ENCODE measurements around the gene EMILIN3. TPM values are rescaled to one million over a fixed set of nuclear protein-coding genes. Genes with fewer than 3 reads are reported as not detected.
A peak's percentile ranks its signal among the peaks of the same experiment; 100 is the strongest.

Gene EMILIN3
- total RNA-seq, 1 experiment from 2014 or later = 0.24 TPM

DNA sequence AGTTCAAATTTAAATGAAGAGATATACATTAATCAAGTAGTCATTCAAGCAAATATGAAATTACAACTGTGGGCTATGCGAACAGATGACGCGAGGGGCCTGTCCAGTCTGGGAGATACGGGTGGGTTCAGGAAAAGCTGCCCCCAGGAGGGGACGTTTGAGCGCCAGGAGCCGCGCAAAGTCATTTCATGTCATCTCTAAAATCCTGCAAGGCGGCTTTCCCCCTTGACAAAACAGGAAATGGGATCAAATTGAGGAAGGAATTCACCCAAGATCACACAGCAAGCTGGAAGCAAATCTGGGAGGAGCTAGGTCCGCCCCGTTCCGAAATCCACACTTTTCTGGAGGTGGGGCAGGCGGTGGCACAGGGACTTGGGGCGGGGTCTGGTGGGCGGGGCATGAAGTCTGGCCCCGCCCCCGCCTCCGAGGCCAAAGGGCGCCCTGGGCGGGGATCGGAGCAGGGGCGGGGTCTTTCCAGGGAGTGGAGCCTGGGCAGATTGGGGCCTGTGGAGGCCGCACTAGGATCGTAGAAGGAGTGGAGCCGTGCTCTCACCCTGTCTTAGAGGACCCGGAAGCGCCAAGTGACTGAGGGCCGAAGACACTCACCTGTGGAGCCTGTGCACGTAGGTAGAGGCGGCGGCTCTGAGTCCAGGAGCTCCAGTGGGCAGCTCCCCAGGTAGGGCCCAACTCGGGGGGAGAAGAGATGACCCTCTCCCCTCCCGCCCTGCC is 26.1 kb downstream of the EMILIN3 start, which contains the start of gene LPIN3:
Gene LPIN3, plus strand, starts transcription at position 495 of the 729 bp plus-strand sequence. CDS start 4,983 bp downstream, outside the sequence.
- peak; percentile 90 for DNase-seq (ENCODE audit: low read depth, low spot score)

GRCh38 chr20:41339957-41340326 is 26.7 kb downstream of the EMILIN3 start:
- in situ Hi-C loops (cut with HindIII; ENCODE audit: low pct_unique_long_range_greater_than_20kb, low sequenced_read_pairs) = no loop called here

More for the DNA sequence above, 26.1 kb downstream of the EMILIN3 start, which contains the start of gene LPIN3:
- in situ Hi-C loops (cut with HindIII; ENCODE audit: low pct_unique_long_range_greater_than_20kb, low sequenced_read_pairs) = no loop called here

DNA sequence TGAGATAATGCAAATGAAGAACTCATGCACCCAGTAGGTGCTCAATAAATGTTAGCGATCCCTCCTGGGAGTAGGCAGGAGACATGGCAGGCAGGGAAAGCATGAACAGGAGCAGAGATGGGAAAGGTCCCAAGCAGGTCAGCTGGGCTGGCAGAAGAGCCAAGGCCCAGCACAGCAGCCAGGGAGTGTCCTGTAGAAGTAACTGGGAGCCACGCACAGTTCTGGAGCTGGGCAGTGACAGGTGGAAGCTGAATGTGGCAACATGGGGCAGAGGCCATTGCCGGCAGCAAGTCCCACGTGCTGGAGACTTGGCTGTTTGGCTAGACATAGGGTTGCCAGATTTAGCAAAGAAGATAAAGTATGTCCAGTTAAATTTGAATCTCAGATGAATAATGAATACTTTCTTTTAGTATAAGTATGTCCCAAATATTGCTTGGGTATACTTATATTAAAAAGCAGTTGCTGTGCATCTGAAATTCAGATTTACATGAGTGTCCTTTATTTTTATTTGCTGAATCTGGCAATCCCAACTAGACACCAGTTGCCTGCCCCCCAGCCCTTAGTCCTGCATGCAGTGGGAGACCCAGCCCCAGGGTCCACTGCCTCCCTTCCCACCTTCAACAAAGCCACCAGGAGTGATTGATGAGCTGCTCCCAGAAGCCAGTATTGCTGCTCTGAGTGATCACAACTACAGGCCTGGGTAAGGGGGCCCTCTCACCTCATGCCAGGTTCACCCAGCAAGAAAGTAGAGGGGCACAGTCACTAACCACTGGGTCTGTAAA is 29.7 kb downstream of the EMILIN3 start:
- in situ Hi-C loops (cut with HindIII; ENCODE audit: low pct_unique_long_range_greater_than_20kb, low sequenced_read_pairs) = no loop called here
- DNase-seq (ENCODE audit: low read depth, low spot score) = no peak

More at GRCh38 chr20:41339957-41340326, 26.7 kb downstream of the EMILIN3 start:
- DNase-seq (ENCODE audit: low read depth, low spot score) = peak; percentile 79

GRCh38 chr20:41335591-41335990 is 31.0 kb downstream of the EMILIN3 start:
- no peak for DNase-seq (ENCODE audit: low read depth, low spot score)
- in situ Hi-C loops (cut with HindIII; ENCODE audit: low pct_unique_long_range_greater_than_20kb, low sequenced_read_pairs) = no loop called here

GRCh38 chr20:41334443-41335421 is 31.9 kb downstream of the EMILIN3 start:
- in situ Hi-C loops (cut with HindIII; ENCODE audit: low pct_unique_long_range_greater_than_20kb, low sequenced_read_pairs) = no loop called here

GRCh38 chr20:41334036-41334435 is 32.6 kb downstream of the EMILIN3 start:
- in situ Hi-C loops (cut with HindIII; ENCODE audit: low pct_unique_long_range_greater_than_20kb, low sequenced_read_pairs) = no loop called here

More at GRCh38 chr20:41334443-41335421, 31.9 kb downstream of the EMILIN3 start:
- no peak for DNase-seq (ENCODE audit: low read depth, low spot score)

DNA sequence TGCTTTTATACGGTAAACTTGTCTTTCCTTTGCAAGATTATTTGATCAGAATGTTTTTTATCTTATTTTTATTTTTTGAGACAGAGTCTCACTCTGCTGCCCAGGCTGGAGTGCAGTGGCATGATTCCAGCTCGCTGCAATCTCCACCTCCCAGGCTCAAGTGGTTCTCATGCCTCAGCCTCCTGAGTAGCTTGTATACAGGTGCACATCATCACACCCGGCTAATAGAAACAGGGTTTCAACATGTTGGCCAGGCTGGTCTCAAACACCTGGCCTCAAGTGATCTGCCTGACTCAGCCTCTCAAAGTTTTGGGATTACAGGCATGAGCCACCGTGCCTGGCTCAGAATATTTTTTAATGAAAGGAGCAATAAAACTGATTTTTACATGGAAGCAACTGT is 34.9 kb downstream of the EMILIN3 start:
- in situ Hi-C loops (cut with HindIII; ENCODE audit: low pct_unique_long_range_greater_than_20kb, low sequenced_read_pairs) = no loop called here
- no peak for DNase-seq (ENCODE audit: low read depth, low spot score)

More at GRCh38 chr20:41334036-41334435, 32.6 kb downstream of the EMILIN3 start:
- no peak for DNase-seq (ENCODE audit: low read depth, low spot score)

GRCh38 chr20:41330941-41331340 is 35.7 kb downstream of the EMILIN3 start:
- in situ Hi-C loops (cut with HindIII; ENCODE audit: low pct_unique_long_range_greater_than_20kb, low sequenced_read_pairs) = no loop called here
- DNase-seq (ENCODE audit: low read depth, low spot score) = no peak

DNA sequence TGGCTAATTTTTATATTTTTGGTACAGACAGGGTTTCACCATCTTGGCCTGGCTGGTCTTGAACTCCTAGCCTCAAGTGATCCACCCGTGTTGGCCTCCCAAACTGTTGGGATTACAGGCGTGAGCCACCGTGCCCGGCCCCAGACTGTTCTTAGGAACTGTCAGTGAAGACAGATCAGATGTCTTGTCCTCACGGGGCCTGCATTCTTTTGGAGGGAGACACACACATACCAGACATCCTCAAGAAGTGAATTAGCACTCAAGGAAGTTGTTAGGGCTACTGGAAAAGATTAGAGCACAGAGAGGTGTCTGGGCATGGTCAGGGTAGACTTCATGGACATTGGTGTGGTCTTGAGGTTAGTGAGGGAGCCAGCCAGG is 36.3 kb downstream of the EMILIN3 start:
- no peak for DNase-seq (ENCODE audit: low read depth, low spot score)
- in situ Hi-C loops (cut with HindIII; ENCODE audit: low pct_unique_long_range_greater_than_20kb, low sequenced_read_pairs) = no loop called here

- in situ Hi-C loops (cut with HindIII; ENCODE audit: low pct_unique_long_range_greater_than_20kb, low sequenced_read_pairs) = no loop called here
- DNase-seq (ENCODE audit: low read depth, low spot score) = peak; percentile 57
Measured at GRCh38 chr20:41329435-41330342, 36.9 kb downstream of the EMILIN3 start.

DNA sequence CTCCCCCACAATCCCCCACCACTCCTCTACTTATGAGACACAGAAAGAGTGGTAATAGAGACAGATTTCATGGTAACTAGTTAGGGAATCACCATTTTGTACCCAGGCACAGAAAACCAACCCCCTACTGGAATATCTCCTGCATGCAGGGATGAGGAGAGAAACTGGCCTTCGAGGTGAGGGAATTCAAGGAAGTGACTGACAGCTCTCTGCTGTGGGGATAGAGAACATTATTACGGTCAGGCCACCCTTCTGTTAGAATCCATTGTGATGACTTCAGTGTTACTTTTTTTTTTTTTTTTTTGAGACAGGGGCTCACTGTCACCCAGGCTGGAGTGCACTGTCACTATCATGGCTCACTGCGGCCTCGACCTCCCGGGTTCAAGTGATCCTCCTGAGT is 39.4 kb downstream of the EMILIN3 start:
- in situ Hi-C loops (cut with HindIII; ENCODE audit: low pct_unique_long_range_greater_than_20kb, low sequenced_read_pairs) = no loop called here
- no peak for DNase-seq (ENCODE audit: low read depth, low spot score)

GRCh38 chr20:41320976-41321375 is 45.6 kb downstream of the EMILIN3 start:
- DNase-seq (ENCODE audit: low read depth, low spot score) = no peak
- in situ Hi-C loops (cut with HindIII; ENCODE audit: low pct_unique_long_range_greater_than_20kb, low sequenced_read_pairs) = no loop called here

DNA sequence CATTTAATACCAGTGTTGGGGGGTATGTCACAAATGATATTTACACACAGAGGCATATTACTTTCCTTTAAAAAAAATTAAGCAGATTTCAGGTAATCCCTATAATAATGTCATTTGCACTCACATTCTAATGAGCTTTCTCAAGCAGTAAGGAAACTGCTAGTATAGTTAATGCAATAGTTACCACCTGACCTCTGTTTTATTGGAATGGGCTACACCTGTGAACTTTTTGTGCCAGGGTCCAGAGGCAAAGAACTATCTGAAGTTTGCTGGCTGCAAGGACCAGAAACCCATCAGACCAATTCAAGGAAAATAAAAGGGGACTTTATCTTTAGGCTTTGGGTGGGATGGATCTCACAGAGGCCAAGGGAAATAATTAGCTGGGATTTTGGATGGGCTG is 46.2 kb downstream of the EMILIN3 start:
- in situ Hi-C loops (cut with HindIII; ENCODE audit: low pct_unique_long_range_greater_than_20kb, low sequenced_read_pairs) = no loop called here
- no peak for DNase-seq (ENCODE audit: low read depth, low spot score)

DNA sequence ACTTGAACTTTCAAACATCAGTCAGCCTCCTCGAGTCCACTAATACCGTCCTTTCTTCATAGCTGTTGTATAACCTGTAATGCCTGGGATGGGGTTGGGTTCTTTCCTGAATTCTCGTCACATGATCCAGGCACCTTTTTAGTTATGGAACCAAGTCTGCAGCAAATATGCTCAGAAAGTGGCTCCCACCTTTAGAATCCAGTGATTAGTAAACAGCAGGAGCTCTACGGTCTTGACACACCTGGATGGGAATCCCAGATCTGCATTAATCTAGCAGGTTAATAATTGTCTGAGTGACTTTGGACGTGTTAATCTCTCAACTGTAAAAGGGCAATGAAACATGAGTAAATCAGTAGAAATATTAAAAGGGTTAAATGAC is 48.4 kb downstream of the EMILIN3 start:
- DNase-seq (ENCODE audit: low read depth, low spot score) = no peak
- in situ Hi-C loops (cut with HindIII; ENCODE audit: low pct_unique_long_range_greater_than_20kb, low sequenced_read_pairs) = no loop called here

- in situ Hi-C loops (cut with HindIII; ENCODE audit: low pct_unique_long_range_greater_than_20kb, low sequenced_read_pairs) = no loop called here
- DNase-seq (ENCODE audit: low read depth, low spot score) = peak; percentile 97
Measured at GRCh38 chr20:41317546-41318270, 48.9 kb downstream of the EMILIN3 start, which contains the start of gene ZHX3. Gene ZHX3, minus strand, starts transcription at chr20:41317731. Its CDS starts 112,815 bp downstream, at chr20:41204916.
